ENCODE measurements around the gene PLA2G2F. TPM values are rescaled to one million over a fixed set of nuclear protein-coding genes. Genes with fewer than 3 reads are reported as not detected.

PLA2G2F gene
- total and polyA plus RNA-seq, 10 of the 15 experiments (the other 5 are each of a cell fraction or from before 2014, with no cell fraction given) = 0.03 TPM; not detected in 9

- no TSS peak for BruUV-seq (replicated peaks)
- Histone ChIP-seq H3K4me3 (no peak overlapping the region), H2AFZ (ENCODE audit: control insufficient read depth, low read depth, low read length) (no peak overlapping the region), H3K27ac (ENCODE audit: control insufficient read depth, insufficient read depth) (no peak overlapping the region), H3K9me3 (replicated peaks; ENCODE audit: control insufficient read depth, insufficient read depth, low read length) (no peaks in the 10 kb centered on the region), H3K4me2 (ENCODE audit: control insufficient read depth, insufficient read depth) (no peak overlapping the region), H3K27me3 (replicated peaks in 1 of 2; ENCODE audit: control insufficient read depth in 2 of 2, insufficient read depth in 2 of 2, low read length in 1 of 2) (peaks cover 4 to 5% of the 10 kb centered on the region in 2 experiments; a peak in 2 of 4 replicates), H3K4me1 (ENCODE audit: control insufficient read depth, insufficient read depth, low read length) (no peaks in the 10 kb centered on the region), H3K79me2 (ENCODE audit: control insufficient read depth, insufficient read depth, low read length) (no peaks in the 10 kb centered on the region), H4K20me1 (ENCODE audit: control insufficient read depth, insufficient read depth) (no peaks in the 10 kb centered on the region), H3K36me3 (ENCODE audit: control insufficient read depth in 2 of 2, insufficient read depth in 2 of 2, low read length in 1 of 2) (no peaks in the 10 kb centered on the region), H3K9ac (ENCODE audit: control insufficient read depth, insufficient read depth, low read length) (no peak overlapping the region)
- ChIA-PET RAD21 (ENCODE audit: unreplicated experiment) (no interaction called here), POLR2A (no interaction called here), SMC1A (ENCODE audit: uncharacterized antibody, unreplicated experiment) (no interaction called here), CTCF (no interaction called here)
- intact Hi-C loops (cut with micrococcal nuclease; ENCODE audit: unreplicated experiment) (loop anchor here (5.0 to 10.0 kb wide), 2 partner anchors 47 to 224 kb away; partner anchors contain the start of gene PLA2G2A), in situ Hi-C loops (cut with MboI) (no loop called here)
- ATAC-seq (no peak), FAIRE-seq (no peak), DNase-seq (ENCODE audit: low read depth, low spot score) (no peak)
- 19% methylated on average over 7 of the region's 7 CpGs for WGBS (ENCODE audit: insufficient coverage, insufficient replicate concordance, low lambda C conversion rate, missing lambda C conversion rate)
- TF ChIP-seq FOS (IDR thresholded peaks at IDR 0.05; ENCODE audit: borderline replicate concordance, extremely low read depth, insufficient read length) (no peak), POLR2AphosphoS2 (IDR thresholded peaks at IDR 0.05; ENCODE audit: low read depth, low read length) (no peak), SRF (IDR thresholded peaks at IDR 0.05; ENCODE audit: low read depth in 2 of 2, low read length in 2 of 2) (no peak), CBX5 (IDR thresholded peaks at IDR 0.05; ENCODE audit: low read depth) (no peak), ZNF384 (IDR thresholded peaks at IDR 0.05; ENCODE audit: borderline replicate concordance, low read depth, low read length) (no peak), EED (IDR thresholded peaks at IDR 0.05; ENCODE audit: low read depth) (no peak), JUNB (IDR thresholded peaks at IDR 0.05) (no peak), ATF7 (IDR thresholded peaks at IDR 0.05; ENCODE audit: low read depth) (no peak), ELK1 (IDR thresholded peaks at IDR 0.05; ENCODE audit: low read depth, low read length) (no peak)
Observed at GRCh38 chr1:20198918-20199317, 59.8 kb downstream of the PLA2G2F start.

Data from GM12878 (cell line).